Small intestine (tissue), 7 donors: ENCODE measurements around the gene PIEZO2. TPM values are rescaled to one million over a fixed set of nuclear protein-coding genes. Genes with fewer than 3 reads are reported as not detected.

Experiments used
- DNase-seq, 2 donors: peaks; one replicate each; pipeline versions ENCODE4 v3.0.0 to v3.0.0-alpha.2; 2013
- FAIRE-seq: peaks from 2 replicates; lab custom pipeline; 2012; peaks lifted over from hg19 to GRCh38; lab: Jason Lieb, UNC
- H3K27ac ChIP-seq, 3 donors: one replicate each; pipeline ENCODE4 v1.5.1; 2013; ENCODE audit warnings: low read length in 2 of 3, mild to moderate bottlenecking in 2 of 3, control low read depth in 1 of 3, inconsistent platforms in 1 of 3, low read depth in 1 of 3, moderate library complexity in 1 of 3
- H3K27me3 ChIP-seq, 3 donors: one replicate each; pipeline ENCODE4 v1.6.1; 2013; ENCODE audit warnings: low read length in 3 of 3, inconsistent platforms in 1 of 3; ENCODE audit not compliant: control insufficient read depth in 3 of 3, insufficient read depth in 3 of 3
- H3K36me3 ChIP-seq, 3 donors: one replicate each; pipeline ENCODE4 v1.6.1; 2013; ENCODE audit warnings: low read length in 3 of 3, inconsistent platforms in 1 of 3, low read depth in 1 of 3, mild to moderate bottlenecking in 1 of 3, moderate library complexity in 1 of 3; ENCODE audit not compliant: control insufficient read depth in 3 of 3, insufficient read depth in 2 of 3
- H3K4me1 ChIP-seq, 3 donors: one replicate each; pipeline ENCODE4 v1.6.1; 2013; ENCODE audit warnings: low read length in 2 of 3, inconsistent platforms in 1 of 3, low read depth in 1 of 3, mild to moderate bottlenecking in 1 of 3, moderate library complexity in 1 of 3; ENCODE audit not compliant: control insufficient read depth in 3 of 3, insufficient read depth in 2 of 3
- H3K4me3 ChIP-seq, 3 donors: one replicate each; pipeline ENCODE4 v1.5.1; 2013; ENCODE audit warnings: low read length in 3 of 3, control low read depth in 1 of 3, inconsistent platforms in 1 of 3, low read depth in 1 of 3, mild to moderate bottlenecking in 1 of 3, moderate library complexity in 1 of 3
- H3K9me3 ChIP-seq, 2 donors: one replicate each; pipeline ENCODE4 v1.6.1; 2013; ENCODE audit warnings: low read depth in 1 of 2, low read length in 1 of 2; ENCODE audit not compliant: control insufficient read depth in 2 of 2, insufficient read depth in 1 of 2
- WGBS, 3 donors: extraction: QIAGEN DNeasy Blood & Tissue Kit; methylation state at CpG; one replicate each; pipeline ENCODE4 v1.1.7; 2013; 5-methylcytosine and 5-hydroxymethylcytosine counted together
- polyA plus RNA-seq, 4 donors: library from polyadenylated mRNA; stranded (reverse) in 3 of 4; unstranded in 1 of 4; fragments of 200-250 nt in 3 of 4; fragments of 120-200 nt in 1 of 4; gene quantifications; one replicate each; pipeline versions ENCODE4 v1.2.1 to v1.2.3, GENCODE V29; 2013
- donor health status: healthy with polysubstance abuse.
- donor health status: control.
- donor health status: control.
- donor health status: Bipolar disorder and iron deficiency.
- donor health status: healthy.

PIEZO2 gene
- polyA plus RNA-seq, 4 donors, result 0.81 to 30.2 (median 1.8) TPM; not detected in 1

- 52 to 58% (median 57%) methylated on average over 2 of the region's 2 CpGs for WGBS, 3 donors
- Histone ChIP-seq H3K4me1 (no peaks in the 10 kb centered on the region), H3K27ac (no peak overlapping the region), H3K4me3 (no peak overlapping the region), H3K36me3 (no peaks in the 10 kb centered on the region), H3K27me3 (no peaks in the 10 kb centered on the region), H3K9me3 (no peaks in the 10 kb centered on the region)
- DNase-seq, result no peak
- no peak for FAIRE-seq
Measured at GRCh38 chr18:11064106-11064505, 85.3 kb downstream of the PIEZO2 start.

GRCh38 chr18:11055721-11056120 is 93.6 kb downstream of the PIEZO2 start:
- Histone ChIP-seq H3K4me3 (no peak overlapping the region), H3K36me3 (peaks cover 0 to 2% (median 0%) of the 10 kb centered on the region in 3 donors), H3K27me3 (no peaks in the 10 kb centered on the region), H3K4me1 (peaks cover 0 to 12% (median 0%) of the 10 kb centered on the region in 3 donors), H3K9me3 (no peaks in the 10 kb centered on the region), H3K27ac (no peak overlapping the region)
- FAIRE-seq (no peak), DNase-seq (peak in 1 of 2 donors; percentile 35)
- 81 to 91% (median 84%) methylated on average over 8 of the region's 8 CpGs for WGBS, 3 donors

GRCh38 chr18:11054497-11054896 is 94.9 kb downstream of the PIEZO2 start:
- FAIRE-seq (no peak), DNase-seq (no peak)
- H3K36me3 ChIP-seq, result peaks cover 0 to 2% (median 0%) of the 10 kb centered on the region in 3 donors
- no peaks in the 10 kb centered on the region for H3K9me3 ChIP-seq
- H3K27ac ChIP-seq, result no peak overlapping the region
- H3K4me3 ChIP-seq, result no peak overlapping the region
- peaks cover 0 to 12% (median 0%) of the 10 kb centered on the region in 3 donors for H3K4me1 ChIP-seq
- 63 to 84% (median 79%) methylated on average over 4 of the region's 4 CpGs for WGBS, 3 donors
- H3K27me3 ChIP-seq, result no peaks in the 10 kb centered on the region

GRCh38 chr18:11053293-11053692 is 96.1 kb downstream of the PIEZO2 start:
- H3K36me3 ChIP-seq, result peaks cover 0 to 2% (median 0%) of the 10 kb centered on the region in 3 donors
- H3K27me3 ChIP-seq, result no peaks in the 10 kb centered on the region
- no peaks in the 10 kb centered on the region for H3K9me3 ChIP-seq
- WGBS, 3 donors, result 89 to 92% (median 90%) methylated on average over 1 of the region's 1 CpG
- peaks cover 0 to 12% (median 0%) of the 10 kb centered on the region in 3 donors for H3K4me1 ChIP-seq
- no peak overlapping the region for H3K27ac ChIP-seq
- no peak for FAIRE-seq
- H3K4me3 ChIP-seq, result no peak overlapping the region
- no peak for DNase-seq

- Histone ChIP-seq H3K4me3 (no peak overlapping the region), H3K36me3 (peaks cover 0 to 2% (median 0%) of the 10 kb centered on the region in 3 donors), H3K27me3 (no peaks in the 10 kb centered on the region), H3K9me3 (no peaks in the 10 kb centered on the region), H3K4me1 (peaks cover 0 to 12% (median 0%) of the 10 kb centered on the region in 3 donors), H3K27ac (no peak overlapping the region)
- no peak for DNase-seq
- 26 to 76% (median 40%) methylated on average over 3 of the region's 3 CpGs for WGBS, 3 donors
- no peak for FAIRE-seq
Measured at GRCh38 chr18:11052800-11053199, 96.6 kb downstream of the PIEZO2 start.

GRCh38 chr18:11051462-11051861 is 97.9 kb downstream of the PIEZO2 start:
- FAIRE-seq (no peak), DNase-seq (no peak)
- Histone ChIP-seq H3K27me3 (no peaks in the 10 kb centered on the region), H3K36me3 (peaks cover 0 to 2% (median 0%) of the 10 kb centered on the region in 3 donors), H3K27ac (no peak overlapping the region), H3K9me3 (no peaks in the 10 kb centered on the region), H3K4me3 (no peak overlapping the region), H3K4me1 (peaks cover 0 to 11% (median 0%) of the 10 kb centered on the region in 3 donors)
- WGBS, 3 donors, result 37 to 81% (median 71%) methylated on average over 3 of the region's 3 CpGs

GRCh38 chr18:11050966-11051365 is 98.4 kb downstream of the PIEZO2 start:
- Histone ChIP-seq H3K36me3 (peaks cover 0 to under 1% (median 0%) of the 10 kb centered on the region in 3 donors), H3K27ac (no peak overlapping the region), H3K4me3 (no peak overlapping the region), H3K27me3 (no peaks in the 10 kb centered on the region), H3K9me3 (no peaks in the 10 kb centered on the region), H3K4me1 (peaks cover 0 to 6% (median 0%) of the 10 kb centered on the region in 3 donors)
- FAIRE-seq (no peak), DNase-seq (no peak)
- 80 to 97% (median 85%) methylated on average over 2 of the region's 2 CpGs for whole genome bisulfite sequencing, 3 donors

GRCh38 chr18:11047817-11048216 is 101.6 kb downstream of the PIEZO2 start:
- Histone ChIP-seq H3K27me3 (no peaks in the 10 kb centered on the region), H3K27ac (no peak overlapping the region), H3K9me3 (no peaks in the 10 kb centered on the region), H3K4me1 (peaks cover 0 to 4% (median 0%) of the 10 kb centered on the region in 3 donors), H3K4me3 (no peak overlapping the region), H3K36me3 (no peaks in the 10 kb centered on the region)
- no peak for FAIRE-seq
- no peak for DNase-seq
- WGBS, 3 donors, result 78 to 89% (median 86%) methylated on average over 5 of the region's 5 CpGs

GRCh38 chr18:11047156-11047555 is 102.2 kb downstream of the PIEZO2 start:
- Histone ChIP-seq H3K4me1 (peaks cover 0 to 4% (median 0%) of the 10 kb centered on the region in 3 donors), H3K27me3 (no peaks in the 10 kb centered on the region), H3K36me3 (no peaks in the 10 kb centered on the region), H3K4me3 (no peak overlapping the region), H3K9me3 (no peaks in the 10 kb centered on the region), H3K27ac (no peak overlapping the region)
- WGBS, 3 donors, result 84 to 94% (median 87%) methylated on average over 7 of the region's 7 CpGs
- FAIRE-seq, result no peak
- no peak for DNase-seq
